ENCODE data around the gene UBC.
"Not testable (repeated sequence)": the region's sequence is repeated elsewhere in the genome, so short reads cannot be mapped to it uniquely, and the experiment has no call there.

UBC gene

GRCh38 chr12:124904306-124905098 is 9.9 kb downstream of the UBC start:
- Mint-ChIP-seq H3K27ac (ENCODE audit: low read depth) (no peak overlapping the region), H3K4me3 (no peak overlapping the region), H3K27me3 (no peaks in the 10 kb centered on the region), H3K9me3 (no peaks in the 10 kb centered on the region), H3K4me1 (peaks cover 9% of the 10 kb centered on the region), H3K36me3 (ENCODE audit: insufficient read depth) (peaks cover 5% of the 10 kb centered on the region)
- ATAC-seq (replicated peaks; ENCODE audit: extremely low read depth, poor library complexity, severe bottlenecking) (no peak), DNase-seq (ENCODE audit: low spot score in 2 of 2) (no peak)

GRCh38 chr12:124902916-124903315 is 11.5 kb downstream of the UBC start:
- peaks cover 5% of the 10 kb centered on the region for H3K36me3 Mint-ChIP-seq (ENCODE audit: insufficient read depth)
- ATAC-seq (replicated peaks; ENCODE audit: extremely low read depth, poor library complexity, severe bottlenecking): no peak
- H3K4me1 Mint-ChIP-seq: peaks cover 22% of the 10 kb centered on the region

GRCh38 chr12:124901003-124901402 is 13.4 kb downstream of the UBC start:
- H3K27me3 Mint-ChIP-seq: no peaks in the 10 kb centered on the region
- DNase-seq (ENCODE audit: low spot score in 2 of 2): no peak
- no peaks in the 10 kb centered on the region for H3K9me3 Mint-ChIP-seq
- H3K36me3 Mint-ChIP-seq (ENCODE audit: insufficient read depth): no peaks in the 10 kb centered on the region
- no peak overlapping the region for H3K27ac Mint-ChIP-seq (ENCODE audit: low read depth)
- no peak overlapping the region for H3K4me3 Mint-ChIP-seq
- H3K4me1 Mint-ChIP-seq: peaks cover 16% of the 10 kb centered on the region
- no peak for ATAC-seq (replicated peaks; ENCODE audit: extremely low read depth, poor library complexity, severe bottlenecking)

More at GRCh38 chr12:124902916-124903315, 11.5 kb downstream of the UBC start:
- H3K4me3 Mint-ChIP-seq: no peak overlapping the region
- no peaks in the 10 kb centered on the region for H3K27me3 Mint-ChIP-seq
- no peaks in the 10 kb centered on the region for H3K9me3 Mint-ChIP-seq
- no peak for DNase-seq (ENCODE audit: low spot score in 2 of 2)
- H3K27ac Mint-ChIP-seq (ENCODE audit: low read depth): no peak overlapping the region

GRCh38 chr12:124900345-124900795 is 14.1 kb downstream of the UBC start:
- not testable (repeated sequence) for H3K27me3 Mint-ChIP-seq; H3K27ac Mint-ChIP-seq (ENCODE audit: low read depth); H3K4me3 Mint-ChIP-seq; H3K9me3 Mint-ChIP-seq; ATAC-seq (replicated peaks; ENCODE audit: extremely low read depth, poor library complexity, severe bottlenecking); DNase-seq (ENCODE audit: low spot score in 2 of 2); H3K36me3 Mint-ChIP-seq (ENCODE audit: insufficient read depth)
- H3K4me1 Mint-ChIP-seq: peaks cover 15% of the 10 kb centered on the region

GRCh38 chr12:124898923-124899294 is 15.5 kb downstream of the UBC start:
- ATAC-seq (replicated peaks; ENCODE audit: extremely low read depth, poor library complexity, severe bottlenecking): no peak

GRCh38 chr12:124898200-124898922 is 16.1 kb downstream of the UBC start:
- Mint-ChIP-seq H3K36me3 (ENCODE audit: insufficient read depth) (no peaks in the 10 kb centered on the region), H3K27me3 (no peaks in the 10 kb centered on the region), H3K4me3 (peak overlapping the region; percentile 52), H3K4me1 (peaks cover 15% of the 10 kb centered on the region), H3K9me3 (no peaks in the 10 kb centered on the region), H3K27ac (ENCODE audit: low read depth) (no peak overlapping the region)
- DNase-seq (ENCODE audit: low spot score in 2 of 2): peak; percentile 50 to 61
- ATAC-seq (replicated peaks; ENCODE audit: extremely low read depth, poor library complexity, severe bottlenecking): peak; percentile 90

More at GRCh38 chr12:124898923-124899294, 15.5 kb downstream of the UBC start:
- Mint-ChIP-seq H3K27ac (ENCODE audit: low read depth) (no peak overlapping the region), H3K27me3 (no peaks in the 10 kb centered on the region), H3K9me3 (no peaks in the 10 kb centered on the region), H3K4me3 (peak overlapping the region; percentile 52), H3K4me1 (peaks cover 15% of the 10 kb centered on the region), H3K36me3 (ENCODE audit: insufficient read depth) (no peaks in the 10 kb centered on the region)
- no peak for DNase-seq (ENCODE audit: low spot score in 2 of 2)

GRCh38 chr12:124896461-124896860 is 18.0 kb downstream of the UBC start:
- Mint-ChIP-seq H3K36me3 (ENCODE audit: insufficient read depth) (no peaks in the 10 kb centered on the region), H3K27ac (ENCODE audit: low read depth) (peak overlapping the region; percentile 57), H3K4me3 (no peak overlapping the region), H3K4me1 (peaks cover 15% of the 10 kb centered on the region), H3K27me3 (no peaks in the 10 kb centered on the region), H3K9me3 (no peaks in the 10 kb centered on the region)
- DNase-seq (ENCODE audit: low spot score in 2 of 2): no peak
- ATAC-seq (replicated peaks; ENCODE audit: extremely low read depth, poor library complexity, severe bottlenecking): no peak

- no peaks in the 10 kb centered on the region for H3K36me3 Mint-ChIP-seq (ENCODE audit: insufficient read depth)
- ATAC-seq (replicated peaks; ENCODE audit: extremely low read depth, poor library complexity, severe bottlenecking) (no peak), DNase-seq (ENCODE audit: low spot score in 2 of 2) (no peak)
- no peak overlapping the region for H3K27ac Mint-ChIP-seq (ENCODE audit: low read depth)
- H3K4me3 Mint-ChIP-seq: no peak overlapping the region
- no peaks in the 10 kb centered on the region for H3K27me3 Mint-ChIP-seq
- H3K9me3 Mint-ChIP-seq: no peaks in the 10 kb centered on the region
- peaks cover 12% of the 10 kb centered on the region for H3K4me1 Mint-ChIP-seq
Observed at GRCh38 chr12:124893792-124894516, 20.5 kb downstream of the UBC start.

GRCh38 chr12:124888260-124888659 is 26.2 kb downstream of the UBC start:
- Mint-ChIP-seq H3K4me3 (no peak overlapping the region), H3K9me3 (no peaks in the 10 kb centered on the region), H3K27ac (ENCODE audit: low read depth) (no peak overlapping the region), H3K27me3 (no peaks in the 10 kb centered on the region), H3K36me3 (ENCODE audit: insufficient read depth) (no peaks in the 10 kb centered on the region), H3K4me1 (no peaks in the 10 kb centered on the region)
- ATAC-seq (replicated peaks; ENCODE audit: extremely low read depth, poor library complexity, severe bottlenecking) (no peak), DNase-seq (ENCODE audit: low spot score in 2 of 2) (no peak)

GRCh38 chr12:124887766-124888165 is 26.7 kb downstream of the UBC start:
- not testable (repeated sequence) for H3K27me3 Mint-ChIP-seq; H3K4me1 Mint-ChIP-seq; H3K36me3 Mint-ChIP-seq (ENCODE audit: insufficient read depth); H3K9me3 Mint-ChIP-seq; H3K27ac Mint-ChIP-seq (ENCODE audit: low read depth); H3K4me3 Mint-ChIP-seq; ATAC-seq (replicated peaks; ENCODE audit: extremely low read depth, poor library complexity, severe bottlenecking); DNase-seq (ENCODE audit: low spot score in 2 of 2)

GRCh38 chr12:124884587-124885438 is 29.6 kb downstream of the UBC start:
- H3K27me3 Mint-ChIP-seq: no peaks in the 10 kb centered on the region
- no peak for DNase-seq (ENCODE audit: low spot score in 2 of 2)
- H3K4me1 Mint-ChIP-seq: no peaks in the 10 kb centered on the region
- H3K27ac Mint-ChIP-seq (ENCODE audit: low read depth): no peak overlapping the region
- H3K36me3 Mint-ChIP-seq (ENCODE audit: insufficient read depth): peaks cover 2% of the 10 kb centered on the region
- ATAC-seq (replicated peaks; ENCODE audit: extremely low read depth, poor library complexity, severe bottlenecking): no peak
- H3K9me3 Mint-ChIP-seq: no peaks in the 10 kb centered on the region
- H3K4me3 Mint-ChIP-seq: no peak overlapping the region

Measured in central memory CD8-positive, alpha-beta T cell (primary cell).